ENCODE results near the gene TRPV5. TPM values are rescaled to one million over a fixed set of nuclear protein-coding genes. Genes with fewer than 3 reads are reported as not detected.

TRPV5 gene
- total and polyA plus RNA-seq, 2 of the 8 experiments (the other 6 are each of a cell fraction or from before 2014, with no cell fraction given): 0.03 TPM; not detected in 1

- Histone ChIP-seq H2BK12ac (ENCODE audit: low read depth, low read length) (no peak overlapping the region), H4K91ac (replicated peaks; ENCODE audit: insufficient read length, low read length) (no peak overlapping the region), H3K23ac (ENCODE audit: insufficient read length) (no peak overlapping the region), H2AFZ (ENCODE audit: low read length) (no peak overlapping the region), H3K9me3 (ENCODE audit: insufficient read depth in 2 of 2, low read depth in 1 of 2, low read length in 1 of 2) (peaks cover 26 to 31% of the 10 kb centered on the region in 2 experiments), H2BK20ac (ENCODE audit: low read length) (no peak overlapping the region), H3K79me1 (ENCODE audit: low read depth, low read length) (no peaks in the 10 kb centered on the region), H3K79me2 (ENCODE audit: control insufficient read depth in 1 of 2, insufficient read depth in 2 of 2, low read length in 2 of 2) (no peaks in the 10 kb centered on the region), H3K36me3 (ENCODE audit: control insufficient read depth in 2 of 4, insufficient read depth in 4 of 4, low read length in 3 of 4) (no peaks in the 10 kb centered on the region), H4K8ac (ENCODE audit: extremely low read depth, insufficient read depth, low read length) (no peak overlapping the region), H3K18ac (ENCODE audit: extremely low read depth, low read length) (no peak overlapping the region), H4K20me1 (replicated peaks in 1 of 2; ENCODE audit: control insufficient read depth in 1 of 2, insufficient read depth in 2 of 2, low read length in 2 of 2) (no peaks in the 10 kb centered on the region), H3K27me3 (replicated peaks in 1 of 4; ENCODE audit: control insufficient read depth in 3 of 4, extremely low read depth in 1 of 4, insufficient read depth in 3 of 4, low read length in 3 of 4) (no peaks in the 10 kb centered on the region), H3K14ac (ENCODE audit: insufficient read length) (no peak overlapping the region), H3K4me1 (replicated peaks in 1 of 4; ENCODE audit: control insufficient read depth in 3 of 4, insufficient read depth in 4 of 4, low read length in 3 of 4) (no peaks in the 10 kb centered on the region), H2AK5ac (ENCODE audit: low read depth, low read length) (no peak overlapping the region), H3K56ac (replicated peaks; ENCODE audit: insufficient read length, low read depth, low read length) (no peak overlapping the region), H3K4me2 (ENCODE audit: insufficient read depth in 1 of 2, low read depth in 2 of 2, low read length in 2 of 2) (no peak overlapping the region), H3K9ac (replicated peaks in 1 of 4; ENCODE audit: extremely low read depth in 1 of 4, low read depth in 3 of 4, low read length in 3 of 4) (no peak overlapping the region), H3K27ac (ENCODE audit: low read depth, low read length) (no peak overlapping the region), H3K4me3 (ENCODE audit: extremely low read depth in 1 of 4, insufficient read depth in 2 of 4, low read depth in 3 of 4, low read length in 4 of 4) (no peak overlapping the region), H3K4ac (replicated peaks; ENCODE audit: insufficient read length, low read depth, low read length) (no peak overlapping the region), H4K5ac (ENCODE audit: insufficient read length, low read depth, low read length) (no peak overlapping the region), H2BK5ac (ENCODE audit: low read depth, low read length) (no peak overlapping the region), H2BK120ac (replicated peaks; ENCODE audit: low read depth, low read length) (no peak overlapping the region), H2BK15ac (ENCODE audit: low read length) (no peak overlapping the region), H3K23me2 (ENCODE audit: low read depth, low read length) (no peaks in the 10 kb centered on the region)
- DNase-seq (ENCODE audit: low read depth in 1 of 2, low spot score in 2 of 2): no peak
- no peak for TF ChIP-seq PHF8 (conservative IDR thresholded peaks at IDR 0.05; ENCODE audit: low read depth, low read length)
- TF ChIP-seq NRF1 (IDR thresholded peaks at IDR 0.05; ENCODE audit: low read depth, low read length): no peak
- TF ChIP-seq HDAC6 (IDR thresholded peaks at IDR 0.05; ENCODE audit: low read depth, low read length): no peak
- no peak for TF ChIP-seq SIN3A (conservative IDR thresholded peaks at IDR 0.05 in 1 of 2, IDR thresholded peaks at IDR 0.05 in 1 of 2; ENCODE audit: low read depth in 1 of 2, low read length in 2 of 2)
- no peak for TF ChIP-seq RAD21 (IDR thresholded peaks at IDR 0.05 in 1 of 2, conservative IDR thresholded peaks at IDR 0.05 in 1 of 2; ENCODE audit: low read depth in 2 of 2, low read length in 2 of 2)
- TF ChIP-seq CHD1 (IDR thresholded peaks at IDR 0.05; ENCODE audit: low read depth, low read length): no peak
- TF ChIP-seq CREB1 (IDR thresholded peaks at IDR 0.05): no peak
- TF ChIP-seq CEBPB (IDR thresholded peaks at IDR 0.05; ENCODE audit: low read depth, low read length): no peak
- no peak for TF ChIP-seq RFX5 (IDR thresholded peaks at IDR 0.05; ENCODE audit: borderline replicate concordance, low read depth, low read length)
- TF ChIP-seq CTBP2 (IDR thresholded peaks at IDR 0.05; ENCODE audit: borderline replicate concordance, insufficient read depth, insufficient read length, low read length): no peak
- ChIA-PET POLR2A (ENCODE audit: partially characterized antibody) (no interaction called here), CTCF (ENCODE audit: partially characterized antibody) (interaction anchor here (0.7 to 1.2 kb wide), 4 partner anchors 22 to 100 kb away, joined by 3 to 4 read pairs (median 3); no protein-coding TSS in a partner anchor)
- no peak for FAIRE-seq
These were observed 29.4 kb downstream of the TRPV5 start for GRCh38 chr7:142904128-142904527.

All from H1 (cell line).